CD4-positive, alpha-beta T cell (primary cell): Measurements from ENCODE around the gene ZNF710. TPM values are rescaled to one million over a fixed set of nuclear protein-coding genes. Genes with fewer than 3 reads are reported as not detected.
"Not testable (repeated sequence)": the region's sequence is repeated elsewhere in the genome, so short reads cannot be mapped to it uniquely, and the experiment has no call there.

ENCODE experiments used
- ATAC-seq: fragments of 200-7000 bp; cut with Tn5 transposase; one replicate; pipeline ENCODE4 v1.10.0; 2022; ENCODE audit warnings: mild to moderate bottlenecking; ENCODE audit not compliant: poor library complexity
- CTCF ChIA-PET: fragments of 350-600 bp; sonication (Branson Sonifier 250); formaldehyde crosslinking; loops from one replicate; lab custom pipeline; 2021; ENCODE audit warnings: antibody characterized with exemption, inconsistent platforms; lab: Charles Lee
- POLR2A ChIA-PET: fragments of 350-600 bp; sonication (Branson Sonifier 250); formaldehyde crosslinking; loops from one replicate; lab custom pipeline; 2021; ENCODE audit warnings: antibody characterized with exemption, inconsistent platforms; lab: Charles Lee
- DNase-seq, 14 experiments: peaks; one replicate each; pipeline ENCODE4 v3.0.0-alpha.2; 2013 to 2020; ENCODE audit warnings: mixed read lengths in 2 of 14
- H3K27ac ChIP-seq, 2 donors: one replicate each; pipeline versions ENCODE4 v1.5.1 to v1.7.0; 2013; ENCODE audit warnings: low read length in 2 of 2, low read depth in 1 of 2, mild to moderate bottlenecking in 1 of 2
- H3K27me3 ChIP-seq, 2 experiments: 1 replicate in 1 of 2; 2 replicates in 1 of 2; pipeline versions ENCODE4 v1.6.1 to v1.7.0; 2013; ENCODE audit warnings: low read length in 2 of 2, control low read depth in 1 of 2, mild to moderate bottlenecking in 1 of 2, moderate library complexity in 1 of 2; ENCODE audit not compliant: insufficient read depth in 2 of 2, control insufficient read depth in 1 of 2
- H3K36me3 ChIP-seq: one replicate; pipeline ENCODE4 v1.6.1; 2013; ENCODE audit warnings: low read length, control low read depth; ENCODE audit not compliant: insufficient read depth
- H3K4me1 ChIP-seq: one replicate; pipeline ENCODE4 v1.6.1; 2013; ENCODE audit warnings: low read length, control low read depth; ENCODE audit not compliant: insufficient read depth
- H3K4me3 ChIP-seq: one replicate; pipeline ENCODE4 v1.5.1; 2013; ENCODE audit warnings: mild to moderate bottlenecking, low read length, moderate library complexity
- H3K9me3 ChIP-seq, 2 experiments: 1 replicate in 1 of 2; 2 replicates in 1 of 2; pipeline versions ENCODE4 v1.6.1 to v1.7.0; 2013; ENCODE audit warnings: low read length in 2 of 2, mild to moderate bottlenecking in 2 of 2, control low read depth in 1 of 2, moderate library complexity in 1 of 2; ENCODE audit not compliant: control insufficient read depth in 1 of 2, insufficient read depth in 1 of 2
- H3K27ac Mint-ChIP-seq: one replicate; pipeline ENCODE4 v1.8.0; 2020; ENCODE audit warnings: mixed read lengths
- H3K27me3 Mint-ChIP-seq: one replicate; pipeline ENCODE4 v1.8.0; 2021; ENCODE audit warnings: mixed read lengths
- H3K36me3 Mint-ChIP-seq: one replicate; pipeline ENCODE4 v1.8.0; 2021; ENCODE audit warnings: low read depth, mixed read lengths
- H3K4me1 Mint-ChIP-seq: one replicate; pipeline ENCODE4 v1.8.0; 2021; ENCODE audit warnings: low read depth, mixed read lengths
- H3K4me3 Mint-ChIP-seq: one replicate; pipeline ENCODE4 v1.8.0; 2020; ENCODE audit warnings: mild to moderate bottlenecking, mixed read lengths
- H3K9me3 Mint-ChIP-seq: one replicate; pipeline ENCODE4 v1.8.0; 2020; ENCODE audit warnings: mixed read lengths
- intact Hi-C, 2 experiments: fragments of 100-400 bp; cut with DNase I in 1 of 2; cut with micrococcal nuclease in 1 of 2; formaldehyde crosslinking; loops; one replicate each; pipeline versions ENCODE4 v1.15.1 to v1.9.0; 2023 to 2025; cut with DNase I, micrococcal nuclease
- polyA plus RNA-seq, 2 donors: library from polyadenylated mRNA; unstranded; fragments of 120-200 nt; gene quantifications; one replicate each; pipeline ENCODE4 v1.2.1, GENCODE V29; 2013
- total RNA-seq, 174 experiments: library from RNA in 2 of 174; stranded (reverse) in 2 of 174; gene quantifications; one replicate each; pipeline ENCODE4 v1.2.3 and lab custom pipeline; 2021 to 2026
- TF ChIP-seq, protein P1 (sequence below): fragments of 200-600 bp; IDR thresholded peaks from one replicate; pipeline ENCODE4 v1.8.0; 2022; ENCODE audit warnings: antibody characterized with exemption, mild to moderate bottlenecking

The ZNF710 gene, protein sequence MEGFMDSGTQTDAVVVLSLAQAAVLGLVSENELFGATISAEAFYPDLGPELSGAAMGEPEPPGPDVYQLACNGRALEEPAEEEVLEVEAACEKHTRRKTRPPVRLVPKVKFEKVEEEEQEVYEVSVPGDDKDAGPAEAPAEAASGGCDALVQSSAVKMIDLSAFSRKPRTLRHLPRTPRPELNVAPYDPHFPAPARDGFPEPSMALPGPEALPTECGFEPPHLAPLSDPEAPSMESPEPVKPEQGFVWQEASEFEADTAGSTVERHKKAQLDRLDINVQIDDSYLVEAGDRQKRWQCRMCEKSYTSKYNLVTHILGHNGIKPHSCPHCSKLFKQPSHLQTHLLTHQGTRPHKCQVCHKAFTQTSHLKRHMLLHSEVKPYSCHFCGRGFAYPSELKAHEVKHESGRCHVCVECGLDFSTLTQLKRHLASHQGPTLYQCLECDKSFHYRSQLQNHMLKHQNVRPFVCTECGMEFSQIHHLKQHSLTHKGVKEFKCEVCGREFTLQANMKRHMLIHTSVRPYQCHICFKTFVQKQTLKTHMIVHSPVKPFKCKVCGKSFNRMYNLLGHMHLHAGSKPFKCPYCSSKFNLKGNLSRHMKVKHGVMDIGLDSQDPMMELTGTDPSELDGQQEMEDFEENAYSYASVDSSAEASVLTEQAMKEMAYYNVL
- total RNA-seq (1 to 10 TPM; 6.5 to 7.7 TPM), total RNA-seq (lab: John Stamatoyannopoulos, UW) (4.5 to 33.7 (median 18.4) reads per million in 172 experiments)
- 13.8 TPM for polyA plus RNA-seq (2013, experiment 1 of 2)
- 13.0 TPM for polyA plus RNA-seq (2013, experiment 2 of 2)

DNA sequence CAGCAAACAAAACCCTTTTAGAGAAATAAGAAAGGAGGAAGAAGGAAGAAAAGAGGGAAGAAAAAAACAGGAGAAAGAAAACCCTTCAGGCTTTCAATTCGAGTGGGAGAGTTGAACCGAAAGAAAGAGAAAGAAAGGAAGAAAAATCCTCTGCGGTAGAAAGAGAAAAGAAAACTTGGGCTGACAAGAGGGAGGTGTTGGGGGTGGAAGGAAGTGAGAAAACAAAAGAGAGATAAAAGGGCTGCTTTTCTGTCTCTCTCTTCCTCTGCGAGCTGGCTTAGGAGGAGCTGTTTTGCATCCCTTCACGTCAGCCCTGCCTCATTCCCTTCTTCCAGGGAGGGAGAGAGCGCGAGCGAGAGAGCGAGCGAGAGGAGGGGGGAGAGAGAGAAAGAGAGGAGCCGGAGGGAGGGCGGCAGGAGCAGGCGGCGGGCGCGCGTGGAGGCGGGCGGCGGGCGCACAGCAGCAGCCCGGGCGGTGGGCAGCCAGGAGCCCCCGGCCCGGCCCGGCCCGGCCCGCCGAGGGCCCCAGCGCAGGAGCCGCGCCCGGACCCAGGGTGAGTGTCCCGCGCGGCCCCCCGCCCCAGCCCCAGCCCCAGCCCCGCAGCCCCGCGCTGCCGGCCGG is at the start of gene ZNF710:
Gene ZNF710, plus strand, starts transcription at position 263 of the 621 bp plus-strand sequence. CDS start 65,814 bp downstream, outside the sequence.
- no peaks in the 10 kb centered on the region for H3K27me3 ChIP-seq
- DNase-seq (peak in 10 of 14 experiments; percentile 4 to 64 (median 33)), ATAC-seq (peak; percentile 37)
- ChIA-PET POLR2A (interaction anchor here (0.9 to 3.9 kb wide), 10 partner anchors 12 to 716 kb away, joined by 3 to 16 read pairs (median 4); partner anchors contain the start of genes AP3S2, BLM and IDH2), CTCF (no interaction called here)
- TF ChIP-seq, protein P1, sequence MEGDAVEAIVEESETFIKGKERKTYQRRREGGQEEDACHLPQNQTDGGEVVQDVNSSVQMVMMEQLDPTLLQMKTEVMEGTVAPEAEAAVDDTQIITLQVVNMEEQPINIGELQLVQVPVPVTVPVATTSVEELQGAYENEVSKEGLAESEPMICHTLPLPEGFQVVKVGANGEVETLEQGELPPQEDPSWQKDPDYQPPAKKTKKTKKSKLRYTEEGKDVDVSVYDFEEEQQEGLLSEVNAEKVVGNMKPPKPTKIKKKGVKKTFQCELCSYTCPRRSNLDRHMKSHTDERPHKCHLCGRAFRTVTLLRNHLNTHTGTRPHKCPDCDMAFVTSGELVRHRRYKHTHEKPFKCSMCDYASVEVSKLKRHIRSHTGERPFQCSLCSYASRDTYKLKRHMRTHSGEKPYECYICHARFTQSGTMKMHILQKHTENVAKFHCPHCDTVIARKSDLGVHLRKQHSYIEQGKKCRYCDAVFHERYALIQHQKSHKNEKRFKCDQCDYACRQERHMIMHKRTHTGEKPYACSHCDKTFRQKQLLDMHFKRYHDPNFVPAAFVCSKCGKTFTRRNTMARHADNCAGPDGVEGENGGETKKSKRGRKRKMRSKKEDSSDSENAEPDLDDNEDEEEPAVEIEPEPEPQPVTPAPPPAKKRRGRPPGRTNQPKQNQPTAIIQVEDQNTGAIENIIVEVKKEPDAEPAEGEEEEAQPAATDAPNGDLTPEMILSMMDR, result no peak
- Mint-ChIP-seq H3K36me3 (peaks cover 12% of the 10 kb centered on the region), H3K27ac (peak within 1 kb of the TSS; percentile 97), H3K9me3 (no peaks in the 10 kb centered on the region), H3K4me1 (peaks cover 44% of the 10 kb centered on the region), H3K4me3 (peak within 1 kb of the TSS; percentile 100), H3K27me3 (peaks cover 5% of the 10 kb centered on the region)
- intact Hi-C loops, result loop anchor here (2.0 to 5.0 kb wide), 3 partner anchors 14 to 109 kb away; partner anchors contain the start of gene AP3S2 (in 1 of the 2)
- H3K4me3 ChIP-seq, result peak within 1 kb of the TSS; percentile 65
- no peaks in the 10 kb centered on the region for H3K9me3 ChIP-seq
- peaks cover 47% of the 10 kb centered on the region for H3K4me1 ChIP-seq
- peak within 1 kb of the TSS; percentile 1 to 56 for H3K27ac ChIP-seq
- H3K36me3 ChIP-seq, result no peaks in the 10 kb centered on the region

DNA sequence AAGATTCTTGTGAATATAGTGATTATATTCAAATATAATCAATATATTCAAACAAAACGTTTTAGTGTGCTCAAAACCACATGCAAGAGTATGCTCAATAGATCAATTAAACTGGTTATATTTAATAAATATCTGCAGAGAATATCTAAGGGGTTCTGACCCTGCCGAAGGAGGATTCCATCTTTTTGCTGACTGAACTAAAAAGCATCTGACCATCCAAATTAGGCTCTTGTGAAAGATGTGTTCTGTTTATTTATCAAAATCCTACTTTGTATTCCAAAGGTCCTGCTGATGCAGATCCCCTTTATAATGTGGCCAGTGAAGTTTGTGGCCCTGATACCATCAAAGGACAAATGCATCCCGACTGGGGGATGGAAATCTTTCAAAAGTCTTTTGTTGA is 46.6 kb upstream of the ZNF710 start:
- Mint-ChIP-seq H3K27me3 (no peaks in the 10 kb centered on the region), H3K9me3 (peaks cover 3% of the 10 kb centered on the region), H3K36me3 (no peaks in the 10 kb centered on the region), H3K27ac (no peak overlapping the region), H3K4me3 (no peak overlapping the region), H3K4me1 (no peaks in the 10 kb centered on the region)
- Histone ChIP-seq H3K4me3 (no peak overlapping the region), H3K27me3 (no peaks in the 10 kb centered on the region), H3K4me1 (no peaks in the 10 kb centered on the region), H3K27ac (no peak overlapping the region), H3K9me3 (no peaks in the 10 kb centered on the region), H3K36me3 (no peaks in the 10 kb centered on the region)
- CTCF ChIA-PET, result no interaction called here
- intact Hi-C loops, result no loop called here
- TF ChIP-seq, protein P1, result no peak
- POLR2A ChIA-PET, result no interaction called here
- DNase-seq (no peak), ATAC-seq (no peak)

DNA sequence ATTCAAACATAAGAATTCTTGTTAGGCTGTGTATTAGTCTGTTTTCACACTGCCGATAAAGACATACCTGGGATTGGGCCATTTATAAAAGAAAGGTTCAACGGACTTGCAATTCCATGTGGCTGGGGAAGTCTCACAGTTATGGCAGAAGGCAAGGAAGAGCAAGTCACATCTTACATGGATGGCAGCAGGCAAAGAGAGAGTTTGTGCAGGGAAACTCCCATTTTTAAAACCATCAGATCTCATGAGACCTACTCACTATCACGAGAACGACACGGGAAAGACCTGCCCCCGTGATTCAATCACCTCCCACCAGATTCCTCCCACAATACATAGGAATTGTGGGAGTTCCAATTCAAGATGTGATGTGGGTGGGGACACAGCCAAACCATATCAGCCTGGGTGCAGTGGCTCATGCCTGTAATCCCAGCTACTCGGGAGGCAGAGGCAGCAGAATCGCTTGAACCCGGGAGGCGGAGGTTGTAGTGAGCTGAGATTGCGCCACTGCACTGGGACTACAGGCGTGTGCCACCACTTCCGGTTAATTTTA is 45.6 kb upstream of the ZNF710 start:
- H3K36me3 Mint-ChIP-seq, H3K27me3 Mint-ChIP-seq, H3K9me3 Mint-ChIP-seq, H3K4me1 Mint-ChIP-seq, H3K4me1 ChIP-seq, POLR2A ChIA-PET, H3K9me3 ChIP-seq, intact Hi-C loops, ATAC-seq, H3K4me3 Mint-ChIP-seq, H3K27me3 ChIP-seq, CTCF ChIA-PET, DNase-seq, H3K36me3 ChIP-seq, H3K27ac Mint-ChIP-seq, H3K4me3 ChIP-seq, H3K27ac ChIP-seq: not testable (repeated sequence)
